HUES64 (cell line): ENCODE results near the gene KRTAP10-10.
"Not testable (repeated sequence)": the region's sequence is repeated elsewhere in the genome, so short reads cannot be mapped to it uniquely, and the experiment has no call there.

Experiments used
- H3K27ac ChIP-seq: 2 replicates; pipeline ENCODE4 v1.7.0; 2013; ENCODE audit warnings: low read depth, low read length, inconsistent platforms
- H3K27me3 ChIP-seq: 2 replicates; pipeline ENCODE4 v1.6.1; 2013; ENCODE audit warnings: mild to moderate bottlenecking, low read length; ENCODE audit not compliant: insufficient read depth
- H3K36me3 ChIP-seq: 2 replicates; pipeline ENCODE4 v1.6.1; 2013; ENCODE audit warnings: mild to moderate bottlenecking, low read length; ENCODE audit not compliant: insufficient read depth
- H3K4me1 ChIP-seq: 2 replicates; pipeline ENCODE4 v1.6.1; 2013; ENCODE audit warnings: mild to moderate bottlenecking, low read length, moderate library complexity; ENCODE audit not compliant: insufficient read depth
- H3K4me3 ChIP-seq: 2 replicates; pipeline ENCODE4 v1.5.1; 2013; ENCODE audit warnings: mild to moderate bottlenecking, low read length, moderate library complexity
- H3K9ac ChIP-seq: 2 replicates; pipeline ENCODE4 v1.6.1; 2013; ENCODE audit warnings: mild to moderate bottlenecking, low read depth, low read length
- H3K9me3 ChIP-seq: 2 replicates; pipeline ENCODE4 v1.6.1; 2013; ENCODE audit warnings: low read depth, low read length; ENCODE audit not compliant: insufficient read depth
- WGBS: fragments of 150-250, 120-280 bp; methylation state at CpG from one replicate; pipeline ENCODE4 v1.1.7; 2013; ENCODE audit warnings: missing lambda C conversion rate; 5-methylcytosine and 5-hydroxymethylcytosine counted together

Gene KRTAP10-10

DNA sequence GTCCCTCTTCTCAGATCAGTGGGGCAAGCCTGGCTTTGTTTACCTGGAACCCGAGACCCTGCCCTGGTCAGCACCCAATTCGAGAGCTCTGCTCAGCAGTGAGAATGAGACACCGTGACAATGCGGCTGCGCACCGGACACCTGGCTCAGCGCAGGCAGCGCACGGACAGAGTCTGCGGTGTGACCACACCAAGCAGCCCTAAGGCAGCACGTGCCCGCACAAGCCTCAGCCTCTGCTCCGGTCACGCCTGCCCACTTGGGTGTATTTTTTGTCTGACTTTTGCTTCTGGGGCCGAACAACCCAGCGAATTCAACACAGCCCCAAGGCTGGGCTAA is 20.6 kb upstream of the KRTAP10-10 start:
- 88% methylated on average over 16 of the region's 16 CpGs for WGBS
- H3K27me3 ChIP-seq: no peaks in the 10 kb centered on the region
- no peak overlapping the region for H3K27ac ChIP-seq
- no peaks in the 10 kb centered on the region for H3K4me1 ChIP-seq
- H3K4me3 ChIP-seq: no peak overlapping the region
- H3K9ac ChIP-seq: no peak overlapping the region
- peaks cover 30% of the 10 kb centered on the region for H3K9me3 ChIP-seq
- no peaks in the 10 kb centered on the region for H3K36me3 ChIP-seq

DNA sequence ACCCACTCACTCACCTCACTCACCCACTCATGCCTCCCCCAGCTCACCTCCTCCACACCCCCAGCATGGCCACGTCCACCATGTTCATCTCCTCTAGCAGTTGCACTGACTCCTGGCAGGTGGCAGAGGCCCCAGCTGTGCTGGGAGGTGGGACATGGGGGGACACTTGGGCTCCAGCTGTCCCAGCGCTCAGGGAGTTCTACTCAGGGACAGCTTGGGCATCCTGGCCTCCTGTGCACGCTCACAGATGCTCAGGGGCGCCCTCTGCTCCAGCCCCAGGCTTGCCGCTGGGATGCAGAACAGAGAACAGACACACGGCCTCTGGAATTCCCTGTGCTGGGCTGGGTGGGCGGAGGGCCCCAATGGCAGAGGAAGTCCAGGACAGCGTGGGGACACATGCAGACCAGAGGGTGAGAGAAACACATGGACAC is 20.1 kb upstream of the KRTAP10-10 start:
- Histone ChIP-seq H3K27me3 (no peaks in the 10 kb centered on the region), H3K36me3 (no peaks in the 10 kb centered on the region), H3K9ac (no peak overlapping the region), H3K4me1 (no peaks in the 10 kb centered on the region), H3K4me3 (no peak overlapping the region), H3K27ac (no peak overlapping the region), H3K9me3 (peaks cover 27% of the 10 kb centered on the region; the same call in 1 of the 2 replicates)
- 72% methylated on average over 8 of the region's 8 CpGs for WGBS

GRCh38 chr21:44618504-44618903 is 18.7 kb upstream of the KRTAP10-10 start:
- 70% methylated on average over 4 of the region's 4 CpGs for WGBS
- Histone ChIP-seq H3K4me1 (no peaks in the 10 kb centered on the region), H3K36me3 (no peaks in the 10 kb centered on the region), H3K27me3 (no peaks in the 10 kb centered on the region), H3K9me3 (peaks cover 40% of the 10 kb centered on the region), H3K9ac (no peak overlapping the region), H3K27ac (no peak overlapping the region), H3K4me3 (no peak overlapping the region)

DNA sequence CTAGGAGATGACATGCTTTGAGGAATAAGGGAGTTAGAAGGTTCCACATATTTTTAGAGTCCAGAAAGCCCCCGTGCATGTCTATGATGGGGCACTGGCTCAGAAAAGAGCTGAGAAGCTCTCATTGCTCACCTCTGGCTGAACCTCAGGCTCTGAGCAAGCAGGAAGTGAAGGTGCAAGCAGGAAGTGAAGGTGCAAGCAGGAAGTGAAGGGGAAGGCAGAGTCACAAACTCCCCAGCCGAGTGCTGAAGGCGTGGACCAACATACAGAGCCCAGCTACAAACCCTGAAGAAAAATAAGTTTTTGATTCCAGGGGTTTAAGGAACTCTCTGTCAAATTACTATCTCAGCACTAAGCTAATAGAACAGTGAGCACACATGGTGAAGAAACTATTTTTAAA is 18.2 kb upstream of the KRTAP10-10 start:
- Histone ChIP-seq H3K4me1 (no peaks in the 10 kb centered on the region), H3K9me3 (peaks cover 44% of the 10 kb centered on the region), H3K27ac (no peak overlapping the region), H3K4me3 (no peak overlapping the region), H3K27me3 (no peaks in the 10 kb centered on the region), H3K9ac (no peak overlapping the region), H3K36me3 (no peaks in the 10 kb centered on the region)
- 97% methylated on average over 3 of the region's 3 CpGs for WGBS

- no peak overlapping the region for H3K9ac ChIP-seq
- peaks cover 53% of the 10 kb centered on the region for H3K9me3 ChIP-seq
- H3K27ac ChIP-seq: no peak overlapping the region
- no peak overlapping the region for H3K4me3 ChIP-seq
- H3K36me3 ChIP-seq: no peaks in the 10 kb centered on the region
- H3K4me1 ChIP-seq: no peaks in the 10 kb centered on the region
- no peaks in the 10 kb centered on the region for H3K27me3 ChIP-seq
- WGBS: 94% methylated on average over 6 of the region's 6 CpGs
Measured at GRCh38 chr21:44619886-44620285, 17.3 kb upstream of the KRTAP10-10 start.

DNA sequence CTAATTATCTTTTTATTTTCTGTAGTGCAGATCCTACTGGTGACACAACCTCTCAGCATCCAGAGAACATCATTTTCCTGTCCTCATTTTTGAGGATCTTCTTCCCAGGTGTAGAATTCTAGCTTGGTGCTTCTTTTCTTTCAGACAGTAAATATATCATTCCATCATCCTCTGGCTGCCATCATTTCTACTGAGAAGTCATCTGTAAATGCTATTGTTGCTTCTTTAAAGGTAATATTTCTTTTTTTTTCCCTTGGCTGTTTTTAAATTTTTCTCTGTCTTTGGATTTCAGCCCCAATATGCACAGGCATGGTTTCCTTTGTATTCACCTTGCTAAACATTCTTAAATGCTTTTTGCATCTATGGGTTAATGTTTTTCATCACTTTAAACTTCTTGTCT is 13.6 kb upstream of the KRTAP10-10 start:
- Histone ChIP-seq H3K9me3 (peaks cover 56% of the 10 kb centered on the region), H3K9ac (no peak overlapping the region), H3K27me3 (no peaks in the 10 kb centered on the region), H3K4me1 (no peaks in the 10 kb centered on the region), H3K36me3 (no peaks in the 10 kb centered on the region), H3K4me3 (no peak overlapping the region), H3K27ac (no peak overlapping the region)

GRCh38 chr21:44625756-44626155 is 11.4 kb upstream of the KRTAP10-10 start:
- Histone ChIP-seq H3K9me3 (peaks cover 38% of the 10 kb centered on the region), H3K27ac (no peak overlapping the region), H3K4me3 (no peak overlapping the region), H3K36me3 (no peaks in the 10 kb centered on the region), H3K9ac (no peak overlapping the region), H3K27me3 (no peaks in the 10 kb centered on the region), H3K4me1 (no peaks in the 10 kb centered on the region)
- 91% methylated on average over 7 of the region's 7 CpGs for WGBS

GRCh38 chr21:44626262-44626661 is 10.9 kb upstream of the KRTAP10-10 start:
- Histone ChIP-seq H3K27ac (no peak overlapping the region), H3K4me3 (no peak overlapping the region), H3K36me3 (no peaks in the 10 kb centered on the region), H3K9ac (no peak overlapping the region), H3K4me1 (no peaks in the 10 kb centered on the region), H3K27me3 (no peaks in the 10 kb centered on the region), H3K9me3 (peaks cover 33% of the 10 kb centered on the region)
- WGBS: 91% methylated on average over 10 of the region's 10 CpGs

DNA sequence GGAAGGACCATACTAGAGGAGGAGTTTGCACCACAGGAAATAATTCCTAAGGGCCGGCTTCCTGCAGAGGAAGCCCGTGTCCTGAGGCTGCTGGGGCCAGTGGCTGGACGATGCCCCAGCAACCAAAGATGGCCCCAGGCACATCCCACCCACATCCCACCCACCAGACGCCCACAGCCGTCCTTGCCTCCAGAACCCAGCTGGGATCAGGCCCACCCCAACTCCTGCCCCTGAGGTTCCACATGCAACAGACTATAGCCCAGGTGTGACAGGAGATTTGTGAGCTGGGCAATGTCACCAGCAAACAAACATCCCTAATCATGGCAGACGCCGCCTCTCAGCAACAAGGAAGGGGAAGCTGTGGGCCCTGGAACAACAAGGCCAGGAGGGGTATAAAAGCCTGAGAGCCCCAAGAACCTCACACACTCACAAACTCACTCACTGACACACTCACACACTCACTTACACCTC is 10.4 kb upstream of the KRTAP10-10 start, which contains the start of gene KRTAP10-9:
TSS of gene KRTAP10-9 (plus strand) at position 421 of the 471 bp plus-strand sequence. CDS start 79 bp downstream, outside the sequence.
- Histone ChIP-seq H3K27ac (no peak within 1 kb of the TSS), H3K9me3 (peaks cover 31% of the 10 kb centered on the region), H3K4me3 (no peak within 1 kb of the TSS), H3K36me3 (no peaks in the 10 kb centered on the region), H3K9ac (no peak within 1 kb of the TSS), H3K4me1 (no peaks in the 10 kb centered on the region), H3K27me3 (no peaks in the 10 kb centered on the region)
- 80% methylated on average over 7 of the region's 7 CpGs for WGBS

DNA sequence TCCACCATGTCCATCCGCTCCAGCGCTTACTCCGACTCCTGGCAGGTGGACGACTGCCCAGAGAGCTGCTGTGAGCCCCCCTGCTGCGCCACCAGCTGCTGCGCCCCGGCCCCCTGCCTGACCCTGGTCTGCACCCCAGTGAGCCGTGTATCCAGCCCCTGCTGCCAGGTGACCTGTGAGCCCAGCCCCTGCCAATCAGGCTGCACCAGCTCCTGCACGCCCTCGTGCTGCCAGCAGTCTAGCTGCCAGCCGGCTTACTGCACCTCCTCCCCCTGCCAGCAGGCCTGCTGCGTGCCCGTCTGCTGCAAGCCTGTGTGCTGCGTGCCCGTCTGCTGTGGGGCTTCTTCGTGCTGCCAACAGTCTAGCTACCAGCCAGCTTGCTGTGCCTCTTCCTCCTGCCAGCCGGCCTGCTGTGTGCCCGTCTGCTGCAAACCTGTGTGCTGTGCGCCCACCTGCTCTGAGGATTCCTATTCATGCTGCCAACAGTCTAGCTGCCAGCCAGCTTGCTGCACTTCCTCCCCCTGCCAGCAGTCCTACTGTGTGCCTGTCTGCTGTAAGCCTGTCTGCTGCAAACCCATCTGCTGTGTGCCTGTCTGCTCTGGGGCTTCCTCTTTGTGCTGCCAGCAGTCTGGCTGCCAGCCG is 9.9 kb upstream of the KRTAP10-10 start:
- H3K27ac ChIP-seq, H3K4me1 ChIP-seq, H3K4me3 ChIP-seq, H3K36me3 ChIP-seq, H3K9ac ChIP-seq, H3K27me3 ChIP-seq: not testable (repeated sequence)
- 91% methylated on average over 20 of the region's 20 CpGs for WGBS
- peaks cover 36% of the 10 kb centered on the region for H3K9me3 ChIP-seq

- not testable (repeated sequence) for H3K27ac ChIP-seq, H3K27me3 ChIP-seq, H3K9ac ChIP-seq, H3K36me3 ChIP-seq, H3K4me1 ChIP-seq, H3K4me3 ChIP-seq
- peaks cover 32% of the 10 kb centered on the region for H3K9me3 ChIP-seq
- WGBS: 84% methylated on average over 15 of the region's 15 CpGs
Measured at GRCh38 chr21:44627831-44628233, 9.3 kb upstream of the KRTAP10-10 start.
